Fibroblast of mammary gland (primary cell): Measurements from ENCODE around the gene UIMC1.

Experiments used
- DNase-seq: peaks from one replicate; pipeline ENCODE4 v3.0.0-alpha.2; 2010; ENCODE audit warnings: low read depth
- H3K4me3 ChIP-seq: 2 replicates; pipeline ENCODE4 v1.5.1; 2011; ENCODE audit warnings: low read depth, mild to moderate bottlenecking, low read length, moderate library complexity; ENCODE audit not compliant: control insufficient read depth
- CTCF ChIP-seq: conservative IDR thresholded peaks from 2 replicates; pipeline ENCODE4 v1.5.1; 2011; ENCODE audit warnings: low read depth, low read length, inconsistent platforms; ENCODE audit not compliant: control insufficient read depth, insufficient read depth

UIMC1 gene

DNA sequence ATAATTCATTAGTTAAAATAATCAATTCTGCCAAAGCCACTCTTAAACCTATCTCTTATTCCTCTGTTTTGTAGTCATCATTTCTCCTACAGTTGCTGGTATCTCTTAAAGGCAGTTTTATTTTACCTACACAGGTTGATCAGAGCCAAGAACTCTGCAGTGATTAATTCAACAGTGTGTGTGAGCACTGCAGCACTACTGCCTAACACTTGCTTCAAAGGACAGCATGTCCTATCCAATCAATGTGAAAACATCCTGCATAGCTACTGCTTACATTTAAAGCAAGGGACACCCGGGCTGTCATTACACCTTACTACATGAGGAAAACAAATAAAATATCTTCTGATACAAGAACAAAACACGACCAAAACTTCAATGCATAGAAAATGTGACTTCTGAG, 62.3 kb downstream of the UIMC1 start:
- TF ChIP-seq CTCF, result no peak
- H3K4me3 ChIP-seq, result no peak overlapping the region
- no peak for DNase-seq

- H3K4me3 ChIP-seq, result no peak overlapping the region
- DNase-seq, result no peak
- TF ChIP-seq CTCF, result no peak
These were observed 62.8 kb downstream of the UIMC1 start for GRCh38 chr5:176943816-176944215.

DNA sequence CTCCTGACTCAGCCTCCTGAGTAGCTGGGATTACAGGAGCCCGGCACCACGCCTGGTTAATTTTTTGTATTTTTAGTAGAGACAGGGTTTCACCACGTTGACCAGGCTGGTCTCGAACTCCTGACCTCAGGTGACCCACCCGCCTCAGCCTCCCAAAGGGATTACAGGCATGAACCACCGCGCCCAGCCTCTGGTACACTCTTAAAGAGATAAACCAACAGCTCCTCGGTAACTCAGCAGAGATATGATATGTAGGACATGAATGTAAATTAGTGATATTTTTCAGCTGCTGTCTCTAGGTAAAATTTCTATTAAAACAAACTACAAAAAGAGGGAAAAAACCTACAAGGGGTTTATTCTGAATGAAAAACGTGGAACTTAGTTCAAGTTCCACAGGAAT, 64.6 kb downstream of the UIMC1 start:
- no peak for DNase-seq
- TF ChIP-seq CTCF, result no peak
- no peak overlapping the region for H3K4me3 ChIP-seq

GRCh38 chr5:176938472-176938871, 68.1 kb downstream of the UIMC1 start:
- no peak for DNase-seq
- no peak for TF ChIP-seq CTCF
- no peak overlapping the region for H3K4me3 ChIP-seq

GRCh38 chr5:176935017-176935416, 71.6 kb downstream of the UIMC1 start:
- H3K4me3 ChIP-seq, result no peak overlapping the region
- TF ChIP-seq CTCF, result no peak

GRCh38 chr5:176934309-176934930, 72.2 kb downstream of the UIMC1 start:
- H3K4me3 ChIP-seq, result no peak overlapping the region
- no peak for TF ChIP-seq CTCF
- no peak for DNase-seq

More at GRCh38 chr5:176935017-176935416, 71.6 kb downstream of the UIMC1 start:
- no peak for DNase-seq

- no peak for TF ChIP-seq CTCF
- no peak overlapping the region for H3K4me3 ChIP-seq
- DNase-seq, result no peak
These were observed 76.9 kb downstream of the UIMC1 start for GRCh38 chr5:176929654-176930053.
